Measurements from ENCODE around the gene ZNF541. TPM values are rescaled to one million over a fixed set of nuclear protein-coding genes. Genes with fewer than 3 reads are reported as not detected.
A peak's percentile ranks its signal among the peaks of the same experiment; 100 is the strongest.

Gene ZNF541
- total RNA-seq, 1 experiment from 2014 or later, result not detected

- ChIA-PET POLR2A (ENCODE audit: unreplicated experiment) (interaction anchor here (0.6 to 0.7 kb wide), 3 partner anchors 94 to 218 kb away, joined by 3 to 4 read pairs (median 3); no protein-coding TSS in a partner anchor), CTCF (interaction anchor here (0.7 kb wide), 2 partner anchors 230 to 335 kb away, joined by 4 read pairs; no protein-coding TSS in a partner anchor)
- Histone ChIP-seq H3K27me3 (ENCODE audit: insufficient read depth, low read depth) (no peaks in the 10 kb centered on the region), H3F3A (ENCODE audit: insufficient read depth, low read depth) (peaks cover 19% of the 10 kb centered on the region), H3K9me2 (ENCODE audit: insufficient read depth) (no peaks in the 10 kb centered on the region), H3K36me3 (ENCODE audit: low read depth) (no peaks in the 10 kb centered on the region), H3K79me2 (ENCODE audit: low read depth) (no peaks in the 10 kb centered on the region), H4K20me1 (ENCODE audit: insufficient read depth) (no peaks in the 10 kb centered on the region), H3K4me3 (no peak overlapping the region), H3K27ac (no peak overlapping the region), H3K4me2 (no peak overlapping the region), H2AFZ (no peak overlapping the region), H3K9me3 (ENCODE audit: insufficient read depth, low read depth) (no peaks in the 10 kb centered on the region), H3K4me1 (replicated peaks; ENCODE audit: insufficient read depth) (peaks cover 21% of the 10 kb centered on the region)
- no TSS peak for BruUV-seq (replicated peaks)
- DNase-seq, result no peak
- intact Hi-C loops (cut with micrococcal nuclease; ENCODE audit: unreplicated experiment), result no loop called here
- TF ChIP-seq EZH2 (IDR thresholded peaks at IDR 0.05; ENCODE audit: low read depth) (no peak), CTCF (conservative IDR thresholded peaks at IDR 0.05) (no peak)
These were observed 11.9 kb downstream of the ZNF541 start for GRCh38 chr19:47560999-47561398.

- Histone ChIP-seq H3K79me2 (ENCODE audit: low read depth) (no peaks in the 10 kb centered on the region), H3F3A (ENCODE audit: insufficient read depth, low read depth) (peaks cover 13% of the 10 kb centered on the region; the same call in 1 of the 2 replicates), H2AFZ (no peak overlapping the region), H3K4me1 (replicated peaks; ENCODE audit: insufficient read depth) (no peaks in the 10 kb centered on the region), H3K4me3 (no peak overlapping the region), H4K20me1 (ENCODE audit: insufficient read depth) (no peaks in the 10 kb centered on the region), H3K27me3 (ENCODE audit: insufficient read depth, low read depth) (no peaks in the 10 kb centered on the region; the same call in 1 of the 2 replicates), H3K4me2 (no peak overlapping the region), H3K9me3 (ENCODE audit: insufficient read depth, low read depth) (no peaks in the 10 kb centered on the region), H3K9me2 (ENCODE audit: insufficient read depth) (no peaks in the 10 kb centered on the region), H3K36me3 (ENCODE audit: low read depth) (no peaks in the 10 kb centered on the region), H3K27ac (no peak overlapping the region)
- BruUV-seq (replicated peaks), result no TSS peak
- intact Hi-C loops (cut with micrococcal nuclease; ENCODE audit: unreplicated experiment), result no loop called here
- no peak for DNase-seq
- TF ChIP-seq EZH2 (IDR thresholded peaks at IDR 0.05; ENCODE audit: low read depth) (no peak), CTCF (conservative IDR thresholded peaks at IDR 0.05) (no peak)
- ChIA-PET CTCF (interaction anchor here (0.7 kb wide), 1 partner anchor 181 kb away, joined by 4 read pairs; no protein-coding TSS in a partner anchor), POLR2A (ENCODE audit: unreplicated experiment) (interaction anchor here (0.6 kb wide), 1 partner anchor 166 kb away, joined by 5 read pairs; no protein-coding TSS in a partner anchor)
These were observed 22.8 kb downstream of the ZNF541 start for GRCh38 chr19:47550129-47550528.

- Histone ChIP-seq H3K36me3 (ENCODE audit: low read depth) (no peaks in the 10 kb centered on the region), H3K27ac (no peak overlapping the region), H3K79me2 (ENCODE audit: low read depth) (no peaks in the 10 kb centered on the region), H2AFZ (no peak overlapping the region), H3K27me3 (ENCODE audit: insufficient read depth, low read depth) (peaks cover 6% of the 10 kb centered on the region; the same call in 1 of the 2 replicates), H3F3A (ENCODE audit: insufficient read depth, low read depth) (peaks cover 13% of the 10 kb centered on the region; the same call in 1 of the 2 replicates), H3K4me2 (no peak overlapping the region), H3K9me3 (ENCODE audit: insufficient read depth, low read depth) (no peaks in the 10 kb centered on the region), H4K20me1 (ENCODE audit: insufficient read depth) (no peaks in the 10 kb centered on the region), H3K9me2 (ENCODE audit: insufficient read depth) (no peaks in the 10 kb centered on the region), H3K4me3 (no peak overlapping the region), H3K4me1 (replicated peaks; ENCODE audit: insufficient read depth) (no peaks in the 10 kb centered on the region)
- intact Hi-C loops (cut with micrococcal nuclease; ENCODE audit: unreplicated experiment), result no loop called here
- peak in 1 of 2 experiments; percentile 46 for DNase-seq
- CTCF ChIA-PET, result interaction anchor here (0.7 kb wide), 1 partner anchor 181 kb away, joined by 4 read pairs; no protein-coding TSS in a partner anchor
- no peak for TF ChIP-seq EZH2 (IDR thresholded peaks at IDR 0.05; ENCODE audit: low read depth)
- TF ChIP-seq CTCF (conservative IDR thresholded peaks at IDR 0.05), result no peak
- POLR2A ChIA-PET (ENCODE audit: unreplicated experiment), result interaction anchor here (0.6 kb wide), 1 partner anchor 165 kb away, joined by 5 read pairs; no protein-coding TSS in a partner anchor
- no TSS peak for BruUV-seq (replicated peaks)
These were observed 23.6 kb downstream of the ZNF541 start for GRCh38 chr19:47549261-47549862.
